NCI-H2196 treated with DMSO at 0.1 percent for 48 hours (cell line): ENCODE results near the gene CCDC158.
A peak's percentile ranks its signal among the peaks of the same experiment; 100 is the strongest.
"Not testable (repeated sequence)": the region's sequence is repeated elsewhere in the genome, so short reads cannot be mapped to it uniquely, and the experiment has no call there.

ENCODE experiments used
- DNase-seq: peaks from one replicate; lab custom pipeline; 2025; ENCODE audit not compliant: unreplicated experiment; lab: John Stamatoyannopoulos, UW

The CCDC158 gene

GRCh38 chr4:76312457-76312856, 108.5 kb downstream of the CCDC158 start:
- DNase-seq = no peak

GRCh38 chr4:76311896-76312331, 109.0 kb downstream of the CCDC158 start:
- DNase-seq = no peak

GRCh38 chr4:76310683-76311082, 110.3 kb downstream of the CCDC158 start:
- no peak for DNase-seq

GRCh38 chr4:76309939-76310550, 110.9 kb downstream of the CCDC158 start:
- DNase-seq = no peak

GRCh38 chr4:76308548-76308947, 112.4 kb downstream of the CCDC158 start:
- no peak for DNase-seq

GRCh38 chr4:76307660-76308014, 113.3 kb downstream of the CCDC158 start:
- DNase-seq = no peak

GRCh38 chr4:76306882-76307659, 113.9 kb downstream of the CCDC158 start:
- no peak for DNase-seq

GRCh38 chr4:76305971-76306881, 114.7 kb downstream of the CCDC158 start, which contains the start of gene STBD1:
Gene STBD1, plus strand, starts transcription at chr4:76306733. Its CDS starts 37 bp downstream, at chr4:76306770.
- DNase-seq = no peak

- no peak for DNase-seq
Observed at GRCh38 chr4:76305033-76305687, 115.8 kb downstream of the CCDC158 start.

- no peak for DNase-seq
Observed at GRCh38 chr4:76302826-76303438, 118.0 kb downstream of the CCDC158 start.

GRCh38 chr4:76301775-76302162, 119.2 kb downstream of the CCDC158 start:
- no peak for DNase-seq

- peak; percentile 29 for DNase-seq
Observed at GRCh38 chr4:76301068-76301774, 119.7 kb downstream of the CCDC158 start.

- DNase-seq = no peak
Observed at GRCh38 chr4:76300012-76300411, 120.9 kb downstream of the CCDC158 start.

GRCh38 chr4:76298227-76298626, 122.7 kb downstream of the CCDC158 start:
- DNase-seq = no peak

GRCh38 chr4:76296286-76296820, 124.6 kb downstream of the CCDC158 start:
- no peak for DNase-seq

GRCh38 chr4:76293772-76294171, 127.2 kb downstream of the CCDC158 start:
- DNase-seq = no peak

- no peak for DNase-seq
Observed at GRCh38 chr4:76292730-76293129, 128.2 kb downstream of the CCDC158 start.

- DNase-seq = not testable (repeated sequence)
Observed at GRCh38 chr4:76287811-76288210, 133.1 kb downstream of the CCDC158 start.

GRCh38 chr4:76283900-76284299, 137.0 kb downstream of the CCDC158 start:
- DNase-seq = no peak
